ENCODE data around the gene POR.

The POR gene

DNA sequence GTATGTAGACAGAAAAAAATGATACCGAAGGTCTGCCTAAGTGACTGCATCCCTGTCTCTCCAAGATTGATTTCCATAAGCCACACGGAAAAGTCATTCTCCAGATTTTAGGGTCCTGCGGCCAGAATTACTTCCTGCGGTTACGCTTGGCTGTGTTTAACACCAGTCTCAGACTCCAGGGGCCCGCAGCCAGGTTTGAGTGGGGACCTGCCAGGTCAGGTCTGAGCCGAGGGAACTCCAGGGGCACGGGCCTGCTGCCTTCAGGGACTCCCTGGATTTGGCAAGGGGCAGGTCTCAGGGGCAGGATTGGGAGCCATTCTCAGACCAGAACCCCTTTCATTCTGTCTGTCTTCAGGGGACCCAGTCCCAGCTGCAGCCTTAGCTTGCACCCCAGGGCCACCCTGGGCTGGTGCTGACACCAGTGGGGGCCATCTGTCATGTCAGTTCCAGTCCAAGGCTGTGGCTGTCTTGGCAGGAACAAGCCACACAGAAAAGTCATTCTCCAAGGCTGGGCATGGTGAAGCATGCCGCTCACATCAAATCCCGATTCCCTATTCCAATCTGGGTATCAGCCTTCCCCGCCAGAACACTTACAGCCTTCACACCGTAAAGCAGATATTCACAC is 40.5 kb downstream of the POR start:
- no peak for DNase-seq (ENCODE audit: low spot score)

DNA sequence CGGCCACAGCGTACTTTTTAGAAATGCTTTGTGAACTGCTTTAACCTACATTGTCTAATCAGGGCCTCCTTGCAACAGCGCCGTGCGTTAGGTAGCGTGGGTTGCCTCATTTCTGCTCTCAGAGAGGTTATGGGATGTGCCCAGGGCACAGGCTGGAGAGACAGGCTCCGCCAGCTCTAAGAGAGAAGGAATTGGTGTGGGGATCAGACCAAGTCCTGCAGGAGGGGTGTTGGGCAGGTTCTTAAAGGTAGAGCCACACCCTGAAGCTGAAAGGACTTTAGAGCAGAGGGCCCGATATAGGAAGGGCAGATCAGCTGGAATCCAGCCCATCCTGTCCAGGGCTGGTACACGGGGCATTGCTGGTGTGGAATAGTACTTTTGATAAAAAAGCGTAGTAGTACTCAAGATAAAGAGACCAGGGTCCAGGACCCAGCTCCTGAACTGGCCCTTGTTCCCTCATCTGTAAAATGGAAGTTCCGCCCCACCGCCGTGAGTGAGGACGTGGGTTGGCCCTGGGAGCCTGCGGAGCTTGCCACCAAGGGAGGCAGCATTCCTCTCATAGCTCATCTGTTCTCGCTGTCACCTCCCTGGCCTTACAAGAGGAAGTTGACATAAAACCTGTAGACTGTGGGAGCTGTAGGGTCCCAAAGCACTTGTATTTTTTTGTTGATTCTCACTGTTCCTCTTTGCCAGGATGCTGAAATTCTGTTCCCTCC is 42.2 kb downstream of the POR start:
- DNase-seq (ENCODE audit: low spot score): no peak

DNA sequence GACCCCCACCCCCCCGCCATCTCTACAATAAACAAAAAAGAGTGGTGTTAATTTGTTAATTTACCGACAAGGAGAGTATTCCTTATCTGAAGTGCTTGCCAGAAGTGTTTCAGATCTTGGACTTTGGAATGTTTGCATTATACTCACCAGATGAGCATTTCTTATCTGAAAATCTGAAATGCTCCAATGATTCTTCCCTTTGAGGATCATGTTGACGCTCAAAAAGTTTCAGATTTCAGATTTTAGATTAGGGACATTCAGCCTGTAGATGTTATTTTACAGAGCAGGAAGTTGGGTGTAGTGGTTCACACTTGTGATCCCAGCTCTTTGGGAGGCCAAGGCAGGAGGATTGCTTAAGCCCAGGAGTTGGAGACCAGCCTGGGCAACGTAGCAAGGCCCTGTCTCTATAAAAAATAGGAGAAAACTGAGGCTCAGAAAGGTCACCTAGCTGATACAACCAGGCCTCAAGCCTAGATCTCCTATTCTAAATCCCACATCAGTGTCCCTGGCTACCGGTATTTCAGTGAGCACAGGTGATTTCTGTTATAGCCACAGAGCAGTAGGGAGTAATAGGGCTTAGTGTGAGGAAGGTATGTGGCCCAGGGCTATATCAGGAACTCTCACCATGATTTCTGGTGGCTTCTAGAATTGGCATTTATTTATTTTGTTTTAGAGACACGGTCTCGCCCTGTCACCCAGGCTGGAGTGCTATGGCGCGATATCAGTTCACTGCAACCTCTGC is 44.0 kb downstream of the POR start:
- DNase-seq (ENCODE audit: low spot score): no peak

GRCh38 chr7:75960372-75960771 is 45.4 kb downstream of the POR start:
- no peak for DNase-seq (ENCODE audit: low spot score)

GRCh38 chr7:75961218-75961617 is 46.3 kb downstream of the POR start:
- no peak for DNase-seq (ENCODE audit: low spot score)

- DNase-seq (ENCODE audit: low spot score): no peak
These were observed 47.8 kb downstream of the POR start for GRCh38 chr7:75962607-75963380.

GRCh38 chr7:75963381-75963995 is 48.5 kb downstream of the POR start:
- no peak for DNase-seq (ENCODE audit: low spot score)

DNA sequence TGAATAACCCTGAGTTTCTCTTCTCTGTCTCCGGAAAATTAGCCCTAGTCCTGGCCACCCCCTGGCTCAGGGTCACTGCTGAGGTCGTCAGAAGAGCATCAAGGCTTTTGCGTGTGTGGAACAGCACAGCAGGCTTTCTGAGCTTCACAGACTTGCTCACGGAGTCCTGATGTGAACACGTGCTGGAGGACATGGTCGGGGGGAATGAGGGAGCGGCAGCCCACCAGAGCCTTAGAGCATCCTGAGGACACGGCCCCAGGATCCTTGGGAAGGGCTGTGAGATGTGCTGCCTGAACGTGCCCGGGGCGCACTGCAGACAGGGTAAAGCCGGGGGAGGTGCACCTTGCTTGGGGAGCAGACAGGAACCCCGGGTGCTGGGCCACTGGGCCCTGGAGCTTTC is 50.7 kb downstream of the POR start:
- DNase-seq (ENCODE audit: low spot score): no peak

DNA sequence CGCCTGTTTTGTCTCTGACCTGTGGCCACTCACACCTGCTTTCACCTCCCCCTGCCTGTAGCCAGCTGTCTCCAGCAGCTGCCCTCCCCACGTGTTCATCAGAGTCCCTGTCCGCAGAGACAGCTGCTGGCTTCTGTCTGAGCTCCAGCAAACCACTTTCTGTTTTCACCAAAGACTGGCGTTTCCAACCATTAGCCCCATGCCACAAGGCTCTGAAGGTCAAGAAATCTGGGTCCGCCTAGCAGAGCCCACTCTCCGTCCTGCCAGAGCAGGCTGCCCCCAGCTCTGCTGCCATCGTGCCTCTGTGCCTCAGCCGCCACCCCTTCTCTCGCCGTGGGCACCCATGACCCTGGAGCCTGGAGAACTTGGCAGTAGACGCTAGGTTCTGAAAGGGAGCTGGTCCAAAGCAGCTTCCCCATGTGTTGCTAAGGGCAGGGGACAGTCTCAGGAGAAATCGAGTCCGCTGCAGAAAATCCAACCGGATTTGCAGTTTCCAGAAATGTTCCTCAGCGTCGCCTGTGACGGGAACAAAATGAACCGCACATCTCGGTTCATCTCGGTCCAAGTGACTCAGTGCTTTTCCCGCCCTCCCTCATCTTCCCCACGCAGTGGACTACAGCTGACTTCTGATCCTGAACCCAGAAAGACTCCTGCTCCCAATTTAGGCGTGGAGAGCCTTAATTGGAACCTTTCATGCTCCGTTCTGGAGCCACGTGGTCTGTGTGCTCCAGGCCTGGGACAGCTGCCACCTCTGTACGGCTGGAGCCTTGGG is 51.4 kb downstream of the POR start:
- no peak for DNase-seq (ENCODE audit: low spot score)

DNA sequence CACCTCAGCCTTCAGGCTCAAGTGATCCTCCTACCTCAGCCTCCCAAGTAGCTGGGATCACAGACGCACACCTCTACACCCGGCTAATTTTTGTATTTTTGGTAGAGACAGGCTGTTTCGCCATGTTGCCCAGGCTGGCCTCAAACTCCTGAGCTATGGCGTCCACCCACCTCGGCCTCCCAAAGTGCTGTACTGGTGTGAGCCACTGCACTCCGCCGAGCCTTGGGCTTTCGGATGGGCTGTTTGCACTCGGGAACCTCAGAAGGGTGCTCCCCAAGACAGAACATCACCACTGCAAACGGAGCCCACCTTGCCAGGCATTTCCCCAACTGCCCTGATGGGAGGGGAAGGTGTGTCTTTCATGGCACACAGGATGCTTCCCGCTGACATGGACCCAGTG is 52.1 kb downstream of the POR start:
- DNase-seq (ENCODE audit: low spot score): no peak

DNA sequence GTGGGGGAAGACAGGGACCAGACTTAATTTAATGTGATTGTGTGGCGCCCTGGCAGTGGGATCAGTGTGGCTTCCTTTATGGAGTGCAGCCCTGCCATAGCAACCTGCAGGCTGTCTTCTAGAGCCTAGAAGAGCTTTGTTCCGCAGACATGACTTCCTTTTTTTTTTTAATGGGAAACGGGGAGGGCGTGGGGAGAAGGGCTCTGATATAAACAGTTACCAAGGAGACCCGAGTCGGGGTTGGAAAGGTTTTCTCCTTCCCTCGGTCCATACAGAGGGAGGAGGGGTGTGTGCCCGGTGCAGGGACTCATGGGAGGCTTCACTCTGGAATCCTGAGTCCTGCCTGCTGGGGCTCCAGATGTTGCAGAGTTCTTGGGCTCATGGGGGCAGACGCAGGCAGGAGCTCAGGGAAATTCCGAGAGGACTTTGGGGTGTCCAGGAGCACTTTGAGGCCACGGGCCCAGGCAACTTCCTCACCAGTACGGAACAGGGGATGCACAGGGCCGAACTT is 52.6 kb downstream of the POR start:
- no peak for DNase-seq (ENCODE audit: low spot score)

DNA sequence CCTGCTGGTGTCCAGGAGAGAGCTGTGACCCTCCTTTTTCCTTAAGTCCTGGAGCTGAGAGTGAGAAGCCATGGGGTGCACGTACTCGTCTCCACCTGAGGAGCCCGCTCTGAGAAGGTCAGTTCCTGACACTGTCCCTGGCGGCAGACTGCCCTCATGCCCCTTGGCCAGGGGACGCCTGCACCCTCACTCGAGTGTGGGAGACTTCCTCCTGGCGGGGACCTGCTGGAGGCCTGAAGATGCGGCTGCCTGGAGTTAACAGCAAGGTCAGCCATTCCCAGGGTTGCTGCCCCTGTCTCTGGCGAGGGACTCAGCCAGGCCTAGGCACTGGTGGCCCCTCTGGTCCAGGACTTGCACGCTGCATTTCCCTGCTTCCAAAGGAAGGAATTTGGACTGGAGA is 53.1 kb downstream of the POR start:
- DNase-seq (ENCODE audit: low spot score): no peak

- DNase-seq (ENCODE audit: low spot score): no peak
These were observed 53.6 kb downstream of the POR start for GRCh38 chr7:75968561-75969001.

- DNase-seq (ENCODE audit: low spot score): peak; percentile 45
These were observed 54.2 kb downstream of the POR start for GRCh38 chr7:75969182-75969581.

- DNase-seq (ENCODE audit: low spot score): no peak
These were observed 54.9 kb downstream of the POR start for GRCh38 chr7:75969704-75970498.

DNA sequence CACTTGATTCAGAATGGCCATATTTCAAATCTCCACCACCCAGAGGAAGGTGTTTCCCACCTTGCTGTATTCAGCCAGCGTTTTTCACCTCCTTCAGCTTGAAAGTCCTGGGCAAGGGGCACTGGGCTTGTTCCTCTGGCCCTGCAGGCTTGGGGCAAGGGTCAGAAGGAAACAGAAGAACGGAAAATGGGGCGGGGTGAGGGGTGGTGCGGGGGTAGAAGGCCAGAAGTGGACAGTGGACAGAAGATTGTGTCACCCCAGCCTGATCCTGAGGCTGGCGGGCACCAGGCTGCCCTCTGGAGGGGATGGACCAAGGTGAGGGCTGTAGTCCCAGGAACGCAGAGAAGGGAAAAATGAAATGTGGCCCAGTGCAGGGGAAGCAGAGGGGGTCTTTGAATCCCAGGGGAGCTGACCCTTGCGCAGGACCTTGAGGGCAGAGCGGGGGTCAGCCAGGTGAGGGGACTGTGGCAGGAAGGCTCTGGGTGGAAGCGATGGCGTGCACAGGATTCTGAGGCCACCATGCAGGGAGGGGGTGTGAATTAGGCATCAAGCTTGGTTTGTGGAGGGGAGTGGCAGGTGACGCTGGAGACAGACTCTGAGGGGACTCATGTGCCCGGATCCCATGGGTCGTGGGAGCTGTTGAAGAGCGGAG is 56.5 kb downstream of the POR start:
- no peak for DNase-seq (ENCODE audit: low spot score)

DNA sequence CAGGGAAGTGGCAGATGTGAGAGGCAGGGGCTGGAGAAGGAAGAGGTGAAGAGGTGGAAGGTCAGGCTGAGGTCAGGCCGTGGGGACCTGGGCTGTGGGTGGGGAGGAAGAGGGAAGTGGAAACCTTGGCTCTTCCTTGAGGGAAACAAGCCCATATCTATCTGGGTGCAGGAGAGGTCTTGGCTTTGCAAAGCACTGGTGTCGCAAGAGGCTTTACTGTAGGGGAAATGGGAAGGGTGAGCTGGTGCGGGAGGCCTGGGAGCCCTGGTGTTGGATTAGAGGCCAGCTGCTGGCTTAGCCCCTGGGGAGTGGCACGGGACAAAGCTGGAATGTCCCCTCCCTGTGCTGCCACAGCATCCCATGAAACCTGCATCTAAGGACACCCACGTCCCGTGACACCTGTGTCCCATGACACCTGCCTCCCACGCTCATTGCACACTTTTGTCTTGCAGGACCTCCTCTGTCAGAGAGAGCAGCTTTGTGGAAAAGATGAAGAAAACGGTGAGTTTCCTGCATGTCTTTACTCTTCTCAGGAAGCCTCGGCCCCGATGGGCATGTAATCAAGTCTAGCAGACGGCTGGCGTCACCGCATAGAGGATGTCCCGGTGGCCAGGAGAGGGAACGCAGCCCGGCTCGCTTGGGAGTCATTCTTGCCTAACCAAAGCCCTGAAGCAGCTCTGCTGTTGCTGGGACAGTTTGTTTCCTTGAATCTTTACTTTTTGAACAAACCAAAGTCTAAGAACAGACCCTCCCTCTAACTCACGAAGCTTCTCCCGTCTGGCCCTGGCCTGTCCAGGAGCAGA is 57.2 kb downstream of the POR start:
- no peak for DNase-seq (ENCODE audit: low spot score)

DNA sequence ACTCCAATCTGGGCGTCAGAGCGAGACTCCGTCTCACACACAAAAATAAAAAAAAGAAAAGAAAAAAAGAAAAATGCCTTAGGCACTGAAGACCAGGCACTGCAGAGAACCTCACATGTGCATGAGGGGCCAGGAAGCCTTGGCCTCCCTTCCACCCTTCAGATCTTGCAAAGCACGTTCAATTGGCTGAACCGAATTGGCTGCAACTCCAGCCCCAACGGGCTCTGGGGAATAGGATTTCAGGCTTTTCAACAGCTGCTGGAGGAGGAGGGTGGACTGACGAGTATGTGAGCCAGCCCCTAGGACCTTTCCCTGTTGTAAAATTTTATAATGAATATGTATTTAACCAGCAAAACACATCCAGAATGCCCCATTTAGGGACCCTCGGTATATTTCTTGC is 62.8 kb downstream of the POR start:
- DNase-seq (ENCODE audit: low spot score): no peak
